ENCODE measurements around the gene MPZ.
"Not testable (repeated sequence)": the region's sequence is repeated elsewhere in the genome, so short reads cannot be mapped to it uniquely, and the experiment has no call there.

MPZ gene

DNA sequence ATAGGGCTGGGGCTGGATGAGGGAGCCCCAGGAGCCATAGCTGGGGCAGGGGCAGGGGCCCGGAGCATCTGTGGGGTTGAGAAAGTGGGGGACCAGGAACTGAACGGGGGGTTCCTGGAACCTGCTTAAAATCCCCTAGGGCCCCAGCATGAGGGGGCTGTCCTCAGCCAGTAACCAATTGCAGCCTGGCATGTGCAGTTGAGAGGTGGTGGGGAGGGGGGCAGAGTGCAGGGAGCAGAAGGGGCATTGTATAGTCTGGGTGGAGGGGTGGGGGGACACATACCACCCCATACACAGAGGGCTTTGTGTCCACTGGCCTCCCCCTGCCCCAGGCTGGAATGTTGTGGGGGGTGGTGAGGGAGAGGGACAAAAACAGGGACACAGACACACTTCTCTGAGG lies at the start of gene MPZ:
MPZ (minus strand) TSS at position 101 of the 400 bp plus-strand sequence; CDS start at position 38, 63 bp downstream.
- no peak for DNase-seq

DNA sequence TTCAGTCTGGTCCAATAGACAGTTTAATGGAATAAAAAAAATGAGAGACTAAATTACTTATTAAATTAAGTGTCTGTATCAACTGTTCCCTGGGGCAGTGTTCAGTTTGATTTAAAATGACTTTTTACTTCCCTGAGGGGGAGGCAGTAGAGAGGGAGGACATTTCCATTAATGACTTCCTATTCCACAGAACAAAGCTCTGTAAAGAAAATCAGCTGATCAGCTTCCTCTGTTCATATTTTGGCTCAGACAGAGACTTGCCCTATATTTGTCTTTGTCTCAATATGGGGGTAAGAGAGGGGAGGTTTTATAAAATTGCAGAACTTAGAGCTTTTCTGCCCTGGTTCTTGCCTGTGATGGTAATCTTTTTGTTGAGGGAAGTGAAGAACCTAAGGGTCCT lies 49.5 kb upstream of the MPZ start:
- no peak for DNase-seq

DNA sequence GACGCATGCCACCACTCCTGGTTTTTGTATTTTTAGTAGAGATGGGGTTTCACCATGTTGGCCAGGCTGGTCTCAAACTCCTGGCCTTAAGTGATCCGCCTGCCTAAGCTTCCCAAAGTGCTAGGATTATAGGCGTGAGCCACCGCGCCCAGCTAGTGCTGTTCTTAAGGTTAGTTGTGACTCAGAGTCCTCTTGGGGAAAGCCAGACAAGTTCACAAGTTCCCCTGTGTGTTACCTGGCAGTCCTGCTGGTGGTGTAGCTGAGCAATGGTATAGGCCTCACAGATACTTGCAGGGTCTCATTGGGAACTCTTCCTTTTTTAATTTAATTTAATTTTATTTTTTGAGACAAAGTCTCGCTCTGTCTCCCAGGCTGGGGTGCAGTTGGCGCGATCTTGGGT lies 47.3 kb upstream of the MPZ start:
- no peak for DNase-seq

DNA sequence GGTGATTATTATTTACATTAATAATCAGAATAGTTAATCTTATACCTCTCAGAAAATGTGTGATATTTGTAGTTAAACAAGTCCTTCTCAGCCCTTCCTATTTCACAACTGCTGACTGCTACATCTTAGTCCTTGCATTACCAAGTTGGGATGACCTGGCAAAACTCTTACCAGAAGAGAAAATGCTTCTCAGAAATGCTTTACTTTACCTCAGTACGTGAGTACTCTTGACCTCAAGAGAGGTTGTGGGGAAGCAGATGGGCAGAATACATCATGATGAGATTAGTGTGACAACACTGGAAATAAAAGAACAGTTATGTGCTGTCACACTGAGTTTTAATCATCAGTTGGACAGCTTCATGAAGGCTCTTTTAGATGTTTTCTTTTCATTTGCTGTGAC lies 41.7 kb upstream of the MPZ start:
- DNase-seq, result no peak

DNA sequence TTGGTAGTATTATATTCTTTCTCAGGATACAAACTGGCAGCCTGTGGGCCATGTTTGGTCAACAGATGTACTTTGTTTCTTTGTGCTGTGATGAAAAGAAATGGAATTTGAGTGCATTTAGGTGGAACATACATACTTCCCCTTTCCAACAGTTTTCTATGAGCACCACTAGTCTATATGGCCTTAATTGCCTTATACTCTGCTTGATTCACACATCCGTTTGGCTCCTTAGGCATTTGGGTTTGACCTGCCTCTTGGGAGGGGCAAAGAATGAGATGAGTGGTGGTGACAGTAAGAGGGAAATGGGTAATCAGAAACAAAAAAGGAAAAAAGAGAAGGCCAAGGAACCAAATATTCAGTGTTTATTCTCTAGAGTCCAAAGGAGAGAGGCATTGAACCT lies 40.9 kb upstream of the MPZ start:
- DNase-seq, result no peak

DNA sequence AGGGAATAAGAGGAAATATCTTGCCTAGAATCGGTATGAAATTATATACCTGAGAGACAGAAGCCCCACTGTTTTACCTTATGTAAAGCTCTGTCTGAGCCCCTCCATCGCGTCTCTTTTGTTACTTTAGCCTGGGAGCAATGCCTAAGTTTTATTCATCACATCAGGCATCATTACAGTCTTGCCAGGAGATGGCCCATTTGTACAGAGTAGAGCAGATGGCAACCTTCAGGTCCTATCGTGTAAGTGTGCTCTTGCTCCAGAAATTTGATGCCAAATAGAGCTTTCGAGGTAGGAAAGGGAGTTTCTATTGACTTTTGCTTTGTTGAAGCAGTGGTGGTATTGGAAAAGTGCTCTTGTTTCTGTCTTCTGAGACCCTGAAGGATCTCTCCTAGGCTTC lies 33.1 kb upstream of the MPZ start:
- DNase-seq, result no peak

DNA sequence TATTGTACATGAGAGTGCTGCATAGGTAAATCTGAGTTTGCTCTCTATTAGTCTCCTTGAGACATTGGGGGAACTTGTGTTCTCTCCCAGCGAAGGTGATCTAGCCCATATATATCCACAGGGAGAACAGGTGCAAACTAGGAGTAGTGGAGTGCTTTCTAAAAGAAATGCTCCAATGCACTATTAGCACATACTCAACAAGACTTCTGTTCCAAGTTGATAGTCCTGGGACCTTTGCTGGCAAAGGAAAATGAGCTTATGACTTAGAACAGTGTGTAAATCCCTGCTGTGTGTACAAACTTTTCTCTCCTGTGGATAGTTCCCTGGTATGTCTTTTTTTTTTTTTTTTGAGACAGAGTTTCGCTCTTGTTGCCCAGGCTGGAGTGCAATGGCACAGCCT lies 32.4 kb upstream of the MPZ start:
- no peak for DNase-seq

DNA sequence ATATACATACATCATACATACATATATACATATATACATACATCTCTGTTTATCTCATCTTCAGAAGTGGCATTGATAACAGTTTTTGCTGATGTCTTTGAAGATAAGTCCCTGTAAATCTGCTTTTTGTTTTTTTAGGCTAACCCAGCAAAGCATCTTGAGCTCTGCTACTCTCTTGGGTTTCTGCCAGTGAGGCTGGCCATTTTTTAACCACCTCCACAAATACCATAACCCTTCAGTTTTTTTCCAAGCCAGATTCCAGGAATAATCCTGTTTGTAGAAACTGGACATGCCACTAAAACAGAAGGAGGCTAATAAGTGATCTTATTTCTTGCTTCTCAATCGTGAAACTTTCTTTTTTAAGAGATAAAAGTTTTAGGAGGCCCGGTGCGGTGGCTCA lies 26.0 kb upstream of the MPZ start:
- DNase-seq, result no peak

DNA sequence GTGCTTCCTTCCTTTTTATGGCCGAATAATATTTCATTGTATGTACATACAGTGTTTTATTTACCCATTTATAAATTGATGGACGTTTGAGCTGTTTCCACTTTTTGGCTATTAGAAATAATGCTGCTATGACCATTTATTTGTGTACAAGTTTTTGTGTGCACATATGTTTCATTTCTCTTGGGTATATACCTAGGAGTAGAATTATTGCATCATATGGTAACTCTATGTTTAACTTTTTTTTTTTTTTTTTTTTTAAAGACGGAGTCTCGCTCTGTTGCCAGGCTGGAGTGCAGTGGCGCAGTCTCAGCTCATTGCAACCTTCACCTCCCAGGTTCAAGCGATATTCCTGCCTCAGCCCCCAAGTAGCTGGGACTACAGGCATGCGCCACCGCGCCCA lies 23.4 kb upstream of the MPZ start:
- no peak for DNase-seq

DNA sequence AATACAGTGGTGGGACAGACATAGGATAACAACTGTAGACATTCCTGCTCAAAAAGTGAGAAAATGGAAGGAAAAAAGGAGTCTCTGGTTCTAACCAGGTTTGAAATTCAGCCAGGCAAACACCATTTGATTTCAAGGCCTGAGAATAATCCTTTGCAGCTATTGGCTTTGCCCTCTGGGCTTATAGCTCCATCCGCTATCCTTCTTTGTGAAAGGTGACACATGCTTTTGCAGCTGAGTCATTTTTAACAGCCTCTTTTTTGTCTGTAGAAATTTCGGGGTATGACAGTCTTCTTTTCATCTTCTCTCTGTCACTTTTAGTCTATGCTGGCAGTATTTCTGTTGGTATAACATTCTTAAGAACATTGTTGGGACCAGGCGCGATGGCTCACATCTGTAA lies 20.6 kb upstream of the MPZ start:
- DNase-seq, result no peak

DNA sequence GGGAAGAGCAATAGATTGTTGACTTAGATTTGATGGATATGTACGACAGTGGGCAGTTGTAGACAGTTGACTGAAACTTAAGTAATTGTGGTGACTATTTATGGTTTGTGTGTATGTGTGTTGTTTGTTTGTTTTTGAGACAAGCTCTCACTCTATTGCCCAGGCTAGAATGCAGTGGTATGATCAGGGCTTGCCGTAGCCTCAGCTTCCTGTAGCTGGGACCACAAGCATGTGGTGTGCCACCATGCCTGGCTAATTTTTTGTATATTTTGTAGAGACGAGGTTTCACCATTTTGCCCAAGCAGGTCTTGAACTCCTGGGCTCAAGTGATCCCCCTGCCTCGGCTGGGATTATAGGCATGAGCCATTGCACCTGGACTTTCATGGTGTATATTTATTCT lies 14.3 kb upstream of the MPZ start:
- peak; percentile 3 to 24 for DNase-seq

DNA sequence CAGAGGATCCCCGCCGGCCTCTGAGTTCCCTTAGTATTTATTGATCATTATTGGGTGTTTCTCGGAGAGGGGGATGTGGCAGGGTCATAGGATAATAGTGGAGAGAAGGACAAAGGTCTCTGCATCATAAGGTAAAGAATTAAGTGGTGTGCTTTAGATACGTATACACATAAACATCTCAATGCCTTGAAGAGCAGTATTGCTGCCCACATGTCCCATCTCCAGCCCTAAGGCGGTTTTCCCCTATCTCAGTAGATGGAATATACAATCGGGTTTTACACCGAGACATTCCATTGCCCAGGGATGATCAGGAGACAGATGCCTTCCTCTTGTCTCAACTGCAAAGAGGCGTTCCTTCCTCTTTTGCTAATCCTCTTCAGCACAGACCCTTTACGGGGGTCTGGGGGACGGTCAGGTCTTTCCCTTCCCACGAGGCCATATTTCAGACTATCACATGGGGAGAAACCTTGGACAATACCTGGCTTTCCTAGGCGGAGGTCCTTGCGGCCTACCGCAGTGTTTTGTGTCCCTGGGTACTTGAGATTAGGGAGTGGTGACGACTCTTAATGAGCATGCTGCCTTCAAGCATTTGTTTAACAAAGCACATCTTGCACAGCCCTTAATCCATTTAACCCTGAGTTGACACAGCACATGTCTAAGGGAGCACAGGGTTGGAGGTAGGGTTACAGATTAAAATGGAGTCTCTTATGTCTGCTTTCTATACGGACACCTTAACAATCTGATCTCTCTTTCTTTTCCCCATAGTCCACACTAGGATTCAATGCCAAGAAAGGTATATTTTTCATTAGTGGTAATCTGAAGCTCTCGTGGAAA lies 6.3 kb upstream of the MPZ start:
- not testable (repeated sequence) for DNase-seq

DNA sequence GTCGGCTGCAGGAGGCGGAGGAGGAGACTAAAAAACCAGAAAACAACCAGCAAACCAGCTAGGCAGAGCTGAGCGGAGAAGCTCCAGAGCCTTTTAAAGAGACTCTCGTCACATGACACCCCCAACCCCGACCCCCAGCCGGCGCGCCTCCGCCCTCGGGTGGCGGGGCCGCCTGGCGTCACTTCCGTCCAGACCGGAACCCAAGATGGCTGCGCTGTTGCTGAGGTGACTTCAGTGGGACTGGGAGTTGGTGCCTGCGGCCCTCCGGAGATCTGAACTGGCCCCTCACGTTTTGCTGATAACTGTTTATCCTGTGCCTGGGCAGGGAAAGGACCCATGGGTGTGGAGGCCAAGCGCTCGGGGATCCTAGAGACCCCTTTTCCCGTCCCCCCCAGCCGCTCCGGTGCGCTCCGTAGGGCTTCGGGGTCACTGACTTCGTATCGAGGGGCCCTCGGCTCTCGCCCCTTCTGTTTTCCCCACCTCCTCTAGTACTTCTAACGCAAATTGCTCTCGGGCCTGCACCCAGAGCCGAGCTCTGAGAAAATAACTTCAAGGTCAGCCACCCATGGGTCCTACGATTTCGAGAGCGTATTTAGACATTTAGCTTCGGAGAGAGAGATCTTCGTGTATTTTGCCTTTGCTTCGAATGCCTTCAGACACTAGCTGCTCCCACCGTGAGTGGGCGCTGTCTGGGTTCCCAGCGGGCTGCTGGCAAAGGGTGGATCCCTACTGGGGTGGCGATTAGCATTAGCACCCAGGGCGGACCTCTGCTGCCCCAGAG lies 4.6 kb upstream of the MPZ start, which contains the start of gene SDHC:
SDHC (plus strand) TSS at position 181 of the 781 bp plus-strand sequence; CDS start at position 206, 25 bp downstream.
- DNase-seq, result peak; percentile 92

DNA sequence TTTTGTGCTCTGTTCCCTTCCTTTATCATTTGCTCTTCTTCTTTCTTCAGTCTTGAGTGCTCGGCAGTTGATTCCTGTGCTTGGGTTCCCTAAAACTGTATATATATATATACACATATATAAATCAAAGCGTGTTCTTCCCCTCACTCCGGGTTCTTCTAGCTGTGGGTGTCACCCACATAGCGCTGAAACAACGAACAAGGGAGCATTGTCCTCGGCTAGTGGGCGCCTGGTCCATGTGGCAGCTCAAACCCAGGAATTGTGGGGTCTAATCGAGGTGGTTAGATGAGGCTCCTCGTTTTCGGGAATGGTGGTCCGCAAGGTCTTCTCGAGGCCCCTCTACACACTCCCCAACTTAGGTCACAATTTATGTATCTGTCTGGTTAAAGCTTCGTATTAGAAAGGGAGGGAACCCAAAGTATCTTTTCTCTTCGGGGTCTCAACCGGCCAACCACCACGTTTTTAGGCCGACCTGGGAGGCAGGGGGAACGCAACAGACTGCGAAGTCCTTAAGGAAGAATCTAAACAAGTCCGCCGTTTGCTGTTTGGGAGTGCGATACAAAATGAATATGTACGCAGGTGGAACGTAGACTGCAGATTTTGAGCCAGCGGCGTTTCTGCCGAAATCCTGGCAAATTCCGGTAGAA lies 3.9 kb upstream of the MPZ start:
- no peak for DNase-seq

DNA sequence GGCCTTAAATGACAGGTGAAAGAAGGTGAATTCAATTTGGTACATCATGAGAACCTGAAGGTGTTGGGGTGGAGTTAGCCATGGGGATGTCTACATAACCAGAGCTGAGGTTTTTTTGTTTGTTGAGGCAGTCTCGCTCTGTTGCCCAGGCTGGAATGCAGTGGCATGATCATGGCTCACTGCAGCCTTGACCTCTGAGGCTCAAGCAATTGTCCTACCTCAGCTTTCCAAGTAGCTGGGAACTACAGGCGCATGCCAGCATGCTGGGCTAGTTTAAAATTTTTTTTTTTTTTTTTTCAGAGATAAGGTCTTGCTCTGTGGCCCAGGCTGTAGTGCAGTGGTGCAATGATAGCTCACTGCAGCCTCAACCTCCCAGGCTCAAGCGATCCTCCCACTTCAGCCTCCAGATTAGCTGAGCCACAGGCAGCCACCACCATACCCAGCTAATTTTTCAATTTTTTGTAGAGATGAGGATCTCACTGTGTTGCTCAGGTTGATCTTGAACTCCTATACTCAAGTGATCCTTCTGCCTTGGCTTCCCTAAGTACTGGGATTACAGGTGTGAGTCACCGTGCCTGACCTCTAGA lies 1.9 kb upstream of the MPZ start:
- DNase-seq, result no peak

DNA sequence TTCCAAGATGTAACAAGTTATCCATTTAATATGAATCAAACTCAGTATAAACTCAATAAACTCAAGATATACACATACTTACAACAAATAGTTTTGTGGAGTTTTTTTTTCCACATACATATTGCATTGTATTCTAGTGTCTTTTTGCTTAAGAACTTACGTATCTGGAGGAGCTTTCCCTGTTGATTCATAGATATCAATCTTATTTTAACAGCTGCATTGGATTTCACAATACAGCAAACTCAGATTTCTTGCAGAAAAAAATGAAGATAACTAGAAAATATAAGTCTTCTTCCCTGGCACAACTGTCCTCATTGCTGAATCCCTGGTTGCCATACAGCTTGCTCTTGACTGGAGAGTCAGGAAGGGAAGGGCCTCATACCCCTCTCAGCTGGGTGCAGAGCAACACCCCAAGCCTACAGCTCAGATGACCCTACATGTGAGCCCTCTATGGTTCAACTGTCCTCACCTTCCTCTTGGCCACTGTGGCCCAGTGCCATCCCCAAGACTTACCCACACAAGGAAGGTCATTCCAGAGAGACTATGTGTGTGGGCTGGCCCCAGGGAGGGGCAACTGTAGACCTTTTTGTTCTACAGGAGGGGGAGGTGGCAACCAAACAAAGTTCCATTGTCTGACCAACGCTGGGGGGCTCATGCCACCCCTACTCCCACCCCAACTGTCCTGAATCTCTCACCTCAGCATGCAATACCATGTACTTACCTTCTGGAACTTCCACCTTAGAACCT lies 1.7 kb downstream of the MPZ start:
- DNase-seq, result no peak

DNA sequence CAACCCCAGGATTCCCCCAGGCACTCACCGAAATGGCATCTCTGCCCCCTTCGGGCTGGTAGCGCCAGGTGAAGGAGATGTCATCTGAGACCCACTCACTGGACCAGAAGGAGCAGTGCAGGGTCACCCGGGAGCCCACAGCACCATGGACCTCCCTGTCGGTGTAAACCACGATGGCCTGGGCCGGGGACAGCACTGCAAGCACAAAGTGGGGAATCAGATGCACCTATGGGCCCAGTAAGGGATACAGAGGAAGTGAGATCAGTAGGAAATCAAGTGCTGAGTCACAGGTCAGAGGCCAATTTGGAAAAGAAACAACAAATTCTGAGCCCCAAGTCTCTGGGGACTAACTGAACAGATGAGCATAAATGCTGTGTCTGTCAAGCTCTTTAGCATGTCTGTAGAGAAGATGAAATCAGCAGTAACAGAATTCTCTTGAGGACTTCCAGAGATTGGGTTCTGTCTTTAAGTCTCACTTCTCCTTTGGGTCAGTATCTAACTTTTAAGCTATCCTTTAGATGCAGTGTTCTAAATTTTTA lies 2.5 kb downstream of the MPZ start:
- peak; percentile 18 to 21 for DNase-seq

DNA sequence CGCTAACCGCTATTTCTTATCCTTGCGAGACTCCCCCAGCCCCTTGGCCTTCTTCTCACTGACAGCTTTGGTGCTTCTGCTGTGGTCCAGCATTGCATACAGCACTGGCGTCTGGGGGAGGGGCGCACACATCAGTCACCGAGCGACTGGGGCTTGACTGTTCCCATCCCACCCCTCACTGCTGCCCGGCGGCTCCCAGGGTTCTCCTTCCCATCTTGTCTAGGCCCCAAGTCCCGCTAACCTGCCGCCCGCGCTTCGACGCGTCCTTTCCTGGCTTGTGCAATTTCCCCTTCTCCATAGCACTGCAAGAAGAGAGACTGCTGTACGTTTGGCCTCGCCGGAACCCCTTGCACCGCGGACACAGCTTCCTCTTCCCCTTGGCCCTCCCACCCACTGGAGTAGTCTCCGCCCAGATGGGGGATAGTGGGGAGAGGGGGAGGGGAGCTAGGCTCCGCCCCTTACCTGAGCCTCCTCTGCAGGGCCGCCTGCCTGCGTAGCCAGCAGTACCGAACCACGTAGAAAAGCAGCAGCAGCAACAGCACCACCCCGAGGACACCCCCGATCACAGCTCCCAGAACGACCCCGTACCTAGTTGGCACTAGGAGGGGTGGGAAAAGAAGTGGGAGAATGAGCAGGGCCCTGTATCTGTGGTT lies 3.8 kb downstream of the MPZ start:
- DNase-seq, result peak; percentile 95

DNA sequence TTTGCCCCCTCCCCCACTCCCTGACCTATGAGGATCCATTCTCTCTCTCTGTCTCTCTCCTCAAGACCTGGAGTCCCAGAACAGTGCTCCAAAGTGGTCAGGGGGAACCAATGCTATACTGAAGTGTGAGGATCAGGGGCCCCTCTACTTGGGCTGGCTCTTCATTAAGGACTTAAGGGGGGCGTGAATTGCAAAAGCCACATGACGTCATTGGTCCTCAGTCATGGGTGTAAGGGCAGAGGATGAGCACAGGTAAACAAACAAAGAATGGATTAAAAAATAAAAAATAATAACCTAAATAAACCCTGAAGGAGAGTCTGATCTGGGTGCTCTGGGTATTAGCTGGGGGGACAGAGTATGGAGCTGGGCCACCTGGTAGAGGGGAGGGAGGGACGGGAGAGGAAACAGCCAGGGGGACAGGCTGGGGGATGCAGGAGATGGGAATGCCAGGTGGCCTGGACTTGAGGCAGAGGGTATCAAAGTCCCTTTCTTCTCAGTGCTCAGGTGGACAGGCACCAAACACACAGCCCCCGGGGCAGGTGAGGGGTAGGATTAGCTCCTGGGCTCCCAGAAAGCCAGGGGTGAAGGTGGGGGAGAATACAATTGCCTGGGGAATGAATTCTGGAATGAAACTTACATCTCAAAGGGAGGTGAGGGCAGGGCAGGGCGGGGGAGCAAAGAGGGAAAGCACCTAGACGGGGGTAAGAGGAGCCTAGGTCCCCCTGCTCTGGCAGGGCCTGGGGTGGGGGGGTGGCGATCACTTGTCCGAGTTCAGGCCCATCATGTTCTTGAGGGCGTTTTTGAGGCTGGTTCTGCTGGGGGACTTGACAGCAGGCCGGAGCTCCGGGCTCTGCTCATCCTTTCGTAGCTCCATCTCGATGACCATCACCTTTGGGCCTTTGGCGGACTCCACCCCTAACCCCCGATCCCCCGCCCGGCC lies 4.6 kb downstream of the MPZ start:
- DNase-seq, result peak; percentile 4 to 14

DNA sequence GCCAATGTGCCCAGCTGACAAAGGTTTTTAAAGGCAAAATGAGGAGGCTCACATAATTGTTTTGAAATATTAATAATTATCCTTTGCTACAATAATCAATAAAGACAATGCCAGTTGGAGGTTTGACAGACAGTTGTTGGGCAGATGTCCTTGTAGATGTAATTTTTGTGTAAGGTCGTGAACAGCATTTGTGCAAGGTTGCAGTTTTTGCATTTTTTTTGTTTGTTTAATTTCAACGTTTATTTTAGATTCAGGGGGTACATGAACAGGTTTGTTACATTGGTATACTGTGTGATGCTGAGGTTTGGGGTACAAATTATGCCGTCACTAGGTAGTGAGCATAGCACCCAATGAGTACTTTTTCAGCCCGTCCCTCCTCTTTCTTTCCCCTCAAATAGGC lies 9.3 kb downstream of the MPZ start:
- DNase-seq, result no peak
